Measurements from ENCODE around the gene HAL. TPM values are rescaled to one million over a fixed set of nuclear protein-coding genes. Genes with fewer than 3 reads are reported as not detected.
"Not testable (repeated sequence)": the region's sequence is repeated elsewhere in the genome, so short reads cannot be mapped to it uniquely, and the experiment has no call there.

Gene HAL
- polyA plus RNA-seq, 1 of the 3 experiments (the other 2 are of a cell fraction), result 0.08 TPM

- TF ChIP-seq MAX (IDR thresholded peaks at IDR 0.05; ENCODE audit: low read depth) (no peak), RFX5 (IDR thresholded peaks at IDR 0.05; ENCODE audit: low read length) (no peak), REST (IDR thresholded peaks at IDR 0.05; ENCODE audit: low read depth, low read length) (no peak), PBX3 (IDR thresholded peaks at IDR 0.05) (no peak), SMC3 (IDR thresholded peaks at IDR 0.05; ENCODE audit: low read depth, low read length) (no peak)
- Histone ChIP-seq H3K9ac (no peak overlapping the region), H3K79me2 (ENCODE audit: insufficient read depth) (no peaks in the 10 kb centered on the region), H4K20me1 (ENCODE audit: insufficient read depth) (no peaks in the 10 kb centered on the region), H3F3A (replicated peaks; ENCODE audit: insufficient read depth) (no peaks in the 10 kb centered on the region), H3K4me1 (ENCODE audit: control insufficient read depth in 1 of 2, insufficient read depth in 2 of 2, low read depth in 1 of 2, low read length in 1 of 2) (no peaks in the 10 kb centered on the region), H3K36me3 (replicated peaks in 1 of 2; ENCODE audit: control insufficient read depth in 1 of 2, insufficient read depth in 2 of 2, low read length in 1 of 2) (no peaks in the 10 kb centered on the region), H3K4me3 (ENCODE audit: low read depth in 2 of 2, low read length in 1 of 2) (no peak overlapping the region), H3K9me3 (no peaks in the 10 kb centered on the region), H3K27ac (ENCODE audit: low read depth in 2 of 2, low read length in 1 of 2) (no peak overlapping the region), H3K4me2 (no peak overlapping the region), H3K9me2 (no peaks in the 10 kb centered on the region), H2AFZ (ENCODE audit: low read depth) (no peak overlapping the region), H3K27me3 (ENCODE audit: insufficient read depth) (no peaks in the 10 kb centered on the region; the same call in 1 of the 2 replicates)
- ChIA-PET POLR2A (interaction anchor here (0.6 kb wide), 1 partner anchor 969 kb away, joined by 3 read pairs; no protein-coding TSS in a partner anchor), CTCF (interaction anchor here (0.6 kb wide), 1 partner anchor 249 kb away, joined by 3 read pairs; no protein-coding TSS in a partner anchor)
- WGBS (ENCODE audit: low lambda C conversion rate), result 54% methylated on average over 4 of the region's 4 CpGs
- DNase-seq, result no peak
These were observed 23.2 kb downstream of the HAL start for GRCh38 chr12:95972832-95973456.

GRCh38 chr12:95970905-95971304, 25.2 kb downstream of the HAL start:
- 82% methylated on average over 7 of the region's 7 CpGs for WGBS (ENCODE audit: low lambda C conversion rate)
- CTCF ChIA-PET, result interaction anchor here (1.6 kb wide), 1 partner anchor 28 kb away, joined by 5 read pairs; no protein-coding TSS in a partner anchor

GRCh38 chr12:95969116-95969515, 27.0 kb downstream of the HAL start:
- H2AFZ ChIP-seq (ENCODE audit: low read depth); H3K9ac ChIP-seq; H4K20me1 ChIP-seq (ENCODE audit: insufficient read depth); H3K9me2 ChIP-seq; POLR2A ChIA-PET; CTCF ChIA-PET; H3K9me3 ChIP-seq; H3K79me2 ChIP-seq (ENCODE audit: insufficient read depth); DNase-seq; H3K4me3 ChIP-seq (ENCODE audit: low read depth in 2 of 2, low read length in 1 of 2); H3K4me1 ChIP-seq (ENCODE audit: control insufficient read depth in 1 of 2, insufficient read depth in 2 of 2, low read depth in 1 of 2, low read length in 1 of 2); H3F3A ChIP-seq (replicated peaks; ENCODE audit: insufficient read depth); H3K4me2 ChIP-seq; H3K27ac ChIP-seq (ENCODE audit: low read depth in 2 of 2, low read length in 1 of 2); H3K27me3 ChIP-seq (ENCODE audit: insufficient read depth); H3K36me3 ChIP-seq (replicated peaks in 1 of 2; ENCODE audit: control insufficient read depth in 1 of 2, insufficient read depth in 2 of 2, low read length in 1 of 2): not testable (repeated sequence)
- WGBS (ENCODE audit: low lambda C conversion rate), result 80% methylated on average over 1 of the region's 28 CpGs

More at GRCh38 chr12:95970905-95971304, 25.2 kb downstream of the HAL start:
- Histone ChIP-seq H3K4me2 (no peak overlapping the region), H3K9me2 (no peaks in the 10 kb centered on the region), H3K27ac (ENCODE audit: low read depth in 2 of 2, low read length in 1 of 2) (no peak overlapping the region), H3K9ac (no peak overlapping the region), H2AFZ (ENCODE audit: low read depth) (no peak overlapping the region), H3K9me3 (no peaks in the 10 kb centered on the region), H3K27me3 (ENCODE audit: insufficient read depth) (no peaks in the 10 kb centered on the region; the same call in 1 of the 2 replicates), H4K20me1 (ENCODE audit: insufficient read depth) (no peaks in the 10 kb centered on the region), H3F3A (replicated peaks; ENCODE audit: insufficient read depth) (no peaks in the 10 kb centered on the region), H3K4me3 (ENCODE audit: low read depth in 2 of 2, low read length in 1 of 2) (no peak overlapping the region), H3K36me3 (replicated peaks in 1 of 2; ENCODE audit: control insufficient read depth in 1 of 2, insufficient read depth in 2 of 2, low read length in 1 of 2) (no peaks in the 10 kb centered on the region), H3K79me2 (ENCODE audit: insufficient read depth) (no peaks in the 10 kb centered on the region), H3K4me1 (ENCODE audit: control insufficient read depth in 1 of 2, insufficient read depth in 2 of 2, low read depth in 1 of 2, low read length in 1 of 2) (peaks cover 0 to 6% of the 10 kb centered on the region in 2 experiments; a peak in 2 of 4 replicates)
- DNase-seq, result no peak
- POLR2A ChIA-PET, result no interaction called here
- no peak for TF ChIP-seq ELF1 (IDR thresholded peaks at IDR 0.05)
